Embryonic facial prominence (tissue), 1 donor: ENCODE results near the gene AHNAK.
"Not testable (repeated sequence)": the region's sequence is repeated elsewhere in the genome, so short reads cannot be mapped to it uniquely, and the experiment has no call there.

ENCODE experiments used
- DNase-seq: peaks from one replicate; pipeline ENCODE4 v3.0.0-alpha.2; 2016; ENCODE audit errors: extremely low spot score

The AHNAK gene

GRCh38 chr11:62463121-62463542 is 83.5 kb downstream of the AHNAK start:
- no peak for DNase-seq

DNA sequence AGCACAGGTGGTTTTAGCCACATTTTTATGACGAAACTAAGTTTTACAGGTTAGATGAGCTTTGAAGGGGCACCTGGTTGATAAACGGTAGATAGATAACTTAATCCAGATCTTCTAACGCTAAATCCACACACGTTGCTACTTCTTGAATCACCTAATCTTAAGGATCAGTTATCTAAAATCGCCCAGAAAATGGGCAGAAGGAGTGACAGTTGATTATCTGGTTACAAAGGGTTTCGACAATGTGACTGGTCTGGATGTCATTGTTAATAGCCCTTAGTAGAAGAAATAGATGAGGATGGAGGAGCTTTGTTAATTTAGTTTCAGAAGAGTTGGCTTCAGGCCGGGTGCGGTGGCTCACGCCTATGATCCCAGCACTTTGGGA is 84.1 kb downstream of the AHNAK start:
- DNase-seq = no peak

DNA sequence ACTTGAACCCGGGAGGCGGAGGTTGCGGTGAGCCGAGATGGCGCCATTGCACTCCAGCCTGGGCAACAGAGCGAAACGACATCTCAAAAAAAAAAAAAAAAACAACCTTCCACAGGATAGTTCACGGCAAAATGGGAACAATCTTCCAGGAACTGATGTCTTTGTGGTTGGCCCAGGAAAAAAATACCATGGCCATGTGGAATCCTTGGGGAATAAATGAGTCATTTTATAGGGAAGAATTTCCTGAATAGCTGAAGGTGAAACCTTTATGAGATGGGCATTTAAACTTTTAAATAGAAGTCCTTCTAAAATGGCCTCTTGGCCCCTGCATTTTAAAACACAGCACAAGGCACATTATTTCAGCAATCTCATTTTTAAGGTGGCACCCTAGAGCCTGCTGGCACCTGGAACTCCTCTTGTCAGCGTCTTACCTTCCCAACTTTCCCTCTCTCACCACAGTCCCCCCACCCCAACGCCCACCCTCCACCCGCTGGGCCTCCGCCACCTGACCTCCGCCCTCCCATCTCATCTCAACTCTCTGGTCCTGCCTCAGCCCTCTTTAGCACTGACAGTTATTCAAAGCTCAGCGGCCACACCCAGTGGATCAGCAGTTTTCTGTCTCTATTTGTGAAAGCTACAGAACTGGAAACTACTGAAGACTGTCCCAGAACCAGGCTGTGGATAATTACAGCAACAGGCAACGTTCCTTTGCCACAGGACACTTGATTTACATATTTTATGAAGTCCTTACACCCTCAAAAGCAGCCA is 84.7 kb downstream of the AHNAK start:
- no peak for DNase-seq

DNA sequence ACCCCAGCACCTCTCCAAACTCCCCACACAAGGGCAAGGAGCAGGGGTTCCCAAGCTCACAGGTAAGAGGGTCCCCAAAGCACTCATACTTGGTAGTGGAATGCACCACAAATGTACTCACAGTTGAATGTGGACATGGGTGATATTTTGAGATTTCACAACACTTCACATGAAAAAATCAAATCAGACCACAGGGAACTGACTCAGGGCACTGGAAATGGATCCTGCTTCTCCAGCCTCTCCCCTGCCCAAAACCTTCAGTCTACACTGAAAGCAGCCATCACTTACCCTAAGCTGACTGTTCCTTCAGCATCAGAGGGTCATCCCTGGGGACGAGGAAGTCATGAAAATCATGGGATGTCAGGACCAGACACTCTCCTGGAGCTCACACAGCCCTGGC is 87.5 kb downstream of the AHNAK start:
- DNase-seq = no peak

GRCh38 chr11:62458212-62459002 is 88.2 kb downstream of the AHNAK start:
- no peak for DNase-seq

- DNase-seq = no peak
Observed at GRCh38 chr11:62457478-62457877, 89.1 kb downstream of the AHNAK start.

- DNase-seq = no peak
Observed at GRCh38 chr11:62456630-62457029, 90.0 kb downstream of the AHNAK start.

DNA sequence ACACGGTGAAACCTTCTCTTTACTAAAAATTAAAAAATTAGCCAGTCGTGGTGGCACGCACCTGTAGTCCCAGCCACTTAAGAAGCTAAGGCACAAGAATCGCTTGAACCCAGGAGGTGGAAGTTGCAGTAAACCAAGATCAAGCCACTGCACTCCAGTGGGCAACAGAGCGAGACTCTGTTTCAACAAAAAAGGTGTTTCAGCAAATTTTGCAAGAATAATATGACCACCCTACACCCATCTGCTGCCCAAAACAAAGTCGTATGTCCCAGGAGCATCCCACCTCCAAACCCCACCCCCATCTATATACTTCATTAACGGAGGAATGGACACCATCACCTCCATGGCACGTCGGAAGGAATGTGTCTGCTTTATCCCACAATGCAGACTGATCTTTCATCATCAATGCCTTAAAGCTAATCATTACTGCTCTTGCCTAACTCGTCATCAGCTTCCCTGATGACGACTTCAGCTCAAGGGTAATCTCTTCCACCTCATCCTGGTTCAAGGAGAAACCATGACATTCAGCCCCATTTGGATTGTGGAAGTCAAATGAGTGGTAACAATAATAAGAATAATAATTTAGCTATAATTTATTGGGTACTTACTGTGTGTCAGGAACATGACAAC is 93.7 kb downstream of the AHNAK start:
- no peak for DNase-seq

DNA sequence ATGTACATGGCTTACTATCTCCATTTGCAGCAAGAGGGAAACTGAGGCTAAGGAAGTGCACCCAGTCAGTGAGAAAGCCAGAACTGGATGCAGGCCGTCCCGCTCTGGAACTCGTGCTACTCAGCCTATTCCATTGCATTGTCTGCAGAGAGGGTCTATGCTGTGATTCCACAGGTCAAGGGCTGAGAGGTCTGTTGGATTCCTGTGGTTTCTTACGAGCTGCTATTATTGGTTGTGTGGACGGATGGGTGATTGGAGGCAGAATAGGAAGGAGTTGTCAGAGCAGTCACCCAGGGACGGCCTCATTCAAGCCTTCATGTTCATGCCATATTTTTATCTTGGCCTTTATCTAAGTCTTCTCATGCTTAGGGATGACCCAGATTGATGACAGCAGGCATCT is 94.3 kb downstream of the AHNAK start:
- DNase-seq = no peak

DNA sequence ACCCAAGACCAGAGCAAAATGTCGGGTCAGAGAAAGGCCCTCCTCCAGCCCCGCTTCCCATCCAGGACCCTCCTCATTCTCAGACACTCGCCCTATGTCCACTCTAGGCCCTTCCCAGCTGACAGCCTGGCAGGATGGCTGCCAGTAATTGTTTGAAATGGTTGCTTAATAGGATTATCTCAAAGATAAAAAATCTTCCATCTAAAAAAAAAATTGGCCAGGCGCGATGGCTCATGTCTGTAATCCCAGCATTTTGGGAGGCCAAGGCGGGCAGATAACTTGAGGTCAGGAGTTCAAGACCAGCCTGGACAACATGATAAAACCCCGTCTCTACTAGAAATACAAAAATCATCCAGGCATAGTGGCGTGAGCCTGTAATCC is 95.4 kb downstream of the AHNAK start:
- no peak for DNase-seq

DNA sequence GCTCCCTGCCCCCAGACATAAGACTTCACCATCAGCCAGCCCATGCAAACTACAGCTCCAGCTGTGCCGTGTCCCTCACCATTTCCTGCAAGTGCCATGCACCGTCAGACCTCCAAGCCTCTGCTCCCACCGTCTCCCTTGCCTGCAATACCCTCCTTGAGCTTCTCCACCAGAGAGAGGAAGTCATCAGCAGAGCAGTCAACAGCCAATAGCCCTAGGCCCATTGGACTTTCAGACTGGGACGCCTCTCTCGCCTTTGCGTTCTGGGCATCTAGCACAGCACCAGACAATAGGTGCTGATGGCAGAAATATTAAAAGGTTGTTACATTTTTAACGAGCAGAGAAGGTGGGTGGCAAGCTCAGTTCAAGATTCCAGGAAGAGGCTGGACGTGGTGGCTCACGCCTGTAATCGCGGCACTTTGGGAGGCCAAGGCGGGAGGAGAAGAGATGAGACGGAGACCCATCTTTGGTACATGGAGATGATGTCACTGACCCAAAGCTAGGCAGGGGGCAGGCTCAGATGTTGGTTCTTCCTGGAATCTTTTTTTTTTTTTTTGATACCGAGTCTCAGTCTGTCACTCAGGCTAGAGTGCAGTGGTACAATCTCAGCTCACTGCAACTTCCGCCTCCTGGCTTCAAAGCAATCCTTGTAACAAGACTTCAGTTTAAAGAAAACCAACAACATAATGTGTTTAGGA is 95.9 kb downstream of the AHNAK start:
- no peak for DNase-seq

DNA sequence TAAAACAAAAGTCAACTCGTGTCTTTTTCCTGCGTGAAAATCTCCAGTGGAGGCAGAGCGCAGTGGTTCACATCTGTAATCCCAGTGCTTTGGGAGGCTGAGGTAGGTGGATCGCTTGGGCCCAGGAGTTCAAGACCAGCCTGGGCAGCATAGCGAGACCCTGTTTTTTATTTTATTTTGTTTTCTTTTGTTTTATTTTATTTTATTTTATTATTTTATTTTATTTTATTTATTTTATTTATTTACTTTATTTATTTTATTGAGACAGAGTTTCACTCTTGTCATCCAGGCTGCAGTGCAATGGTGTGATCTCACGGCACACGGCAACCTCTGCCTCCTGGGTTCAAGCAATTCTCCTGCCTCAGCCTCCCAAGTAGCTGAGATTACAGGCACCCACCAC is 96.7 kb downstream of the AHNAK start:
- DNase-seq = not testable (repeated sequence)

GRCh38 chr11:62449451-62449851 is 97.2 kb downstream of the AHNAK start:
- DNase-seq = no peak

- no peak for DNase-seq
Observed at GRCh38 chr11:62446091-62446490, 100.5 kb downstream of the AHNAK start.

DNA sequence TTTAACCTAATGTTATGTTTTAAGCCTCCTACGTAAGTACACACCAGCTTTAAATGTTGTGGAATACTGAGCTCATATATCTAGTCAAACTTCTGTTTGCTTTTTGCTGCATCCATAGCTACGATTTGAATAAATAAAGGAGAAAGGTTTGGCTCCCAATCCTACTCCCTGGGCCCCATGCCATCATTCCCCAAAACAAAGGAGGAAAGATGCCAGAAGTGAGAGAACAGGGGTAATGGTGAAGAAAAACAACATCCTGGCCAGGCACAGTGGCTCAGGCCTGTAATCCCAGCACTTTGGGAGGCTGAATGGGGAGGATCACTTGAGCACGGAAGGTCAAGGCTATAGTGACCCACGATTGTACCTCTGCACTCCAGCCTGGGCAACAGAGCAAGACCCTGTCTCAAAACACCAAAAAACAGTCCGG is 101.3 kb downstream of the AHNAK start:
- peak; percentile 66 for DNase-seq

- no peak for DNase-seq
Observed at GRCh38 chr11:62444835-62445234, 101.8 kb downstream of the AHNAK start.

GRCh38 chr11:62444236-62444833 is 102.3 kb downstream of the AHNAK start:
- no peak for DNase-seq

DNA sequence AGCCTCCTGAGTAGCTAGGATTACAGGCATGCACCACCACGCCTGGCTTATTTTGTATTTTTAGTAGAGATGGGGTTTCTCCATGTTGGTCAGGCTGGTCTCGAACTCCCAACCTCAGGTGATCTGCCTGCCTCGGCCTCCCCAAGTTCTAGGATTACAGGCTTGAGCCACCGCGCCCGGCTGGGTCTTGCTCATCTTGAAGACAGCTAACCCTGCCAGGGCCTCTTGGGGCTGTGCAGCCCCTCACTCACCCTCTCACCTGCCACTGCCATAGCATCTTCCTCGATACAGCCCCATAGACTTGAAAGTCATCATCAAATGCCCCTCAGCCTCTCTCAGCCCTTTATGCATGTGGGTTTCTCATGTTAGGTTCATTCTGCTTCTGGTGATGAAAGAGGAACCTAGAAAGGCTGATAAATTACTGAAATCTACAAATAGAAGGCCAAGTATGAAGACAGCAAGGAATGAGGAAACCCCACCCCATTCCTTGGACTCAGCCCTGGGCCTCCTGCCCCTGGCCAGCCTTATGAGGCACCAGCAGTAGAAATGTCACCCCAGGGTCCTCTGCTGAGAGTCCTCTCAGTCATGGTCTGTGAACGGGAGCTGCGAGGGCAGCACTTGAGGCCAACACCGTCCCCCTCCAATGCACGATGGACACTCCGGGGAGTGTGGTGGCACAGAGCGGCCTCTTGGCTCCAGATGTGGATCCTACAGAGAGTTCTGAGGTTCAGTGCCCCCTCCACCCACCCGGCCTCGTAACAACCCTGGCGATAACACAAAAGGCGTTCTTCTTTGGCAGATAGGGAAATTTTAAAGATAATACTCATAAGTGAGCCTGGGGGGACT is 103.0 kb downstream of the AHNAK start:
- DNase-seq = no peak

DNA sequence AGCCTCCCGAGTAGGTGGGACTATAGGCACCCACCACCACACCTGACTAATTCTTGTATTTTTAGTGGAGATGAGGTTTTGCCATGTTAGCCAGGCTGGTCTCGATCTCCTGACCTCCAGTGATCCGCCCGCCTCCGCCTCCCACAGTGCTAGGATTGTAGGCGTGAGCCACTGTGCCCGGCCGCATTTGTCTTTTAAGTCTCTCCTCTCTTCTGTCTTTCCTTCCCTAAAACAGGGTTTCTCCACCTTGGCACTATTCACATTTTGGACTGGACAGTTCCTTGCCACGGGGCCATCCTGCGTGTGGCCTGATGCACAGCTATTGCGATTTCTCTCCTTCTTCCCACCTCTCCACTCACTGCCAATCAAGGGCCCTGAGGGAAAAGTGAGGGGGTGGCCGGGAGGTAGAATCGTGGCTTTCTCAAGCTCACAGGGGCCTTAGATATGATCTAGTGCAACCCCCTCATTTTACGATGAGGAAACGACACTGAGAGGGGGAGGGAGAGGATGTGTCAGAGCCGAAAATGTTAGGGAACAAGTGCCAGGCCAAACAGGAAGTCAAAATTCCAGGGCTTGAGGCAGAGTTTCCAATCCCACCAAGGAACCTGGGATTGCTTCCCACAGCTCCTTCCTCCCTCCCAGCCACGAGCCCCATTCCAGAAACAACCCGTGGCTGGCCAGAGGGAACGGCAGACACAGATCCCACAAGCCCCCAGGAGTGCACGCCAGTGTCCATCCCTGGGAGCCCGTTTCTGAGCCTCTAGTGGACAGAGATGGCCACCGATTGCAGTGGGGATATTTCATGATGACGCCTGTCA is 106.6 kb downstream of the AHNAK start:
- no peak for DNase-seq

GRCh38 chr11:62438641-62439040 is 108.0 kb downstream of the AHNAK start:
- DNase-seq = no peak
